Measurements from ENCODE around the gene GORAB.

DNA sequence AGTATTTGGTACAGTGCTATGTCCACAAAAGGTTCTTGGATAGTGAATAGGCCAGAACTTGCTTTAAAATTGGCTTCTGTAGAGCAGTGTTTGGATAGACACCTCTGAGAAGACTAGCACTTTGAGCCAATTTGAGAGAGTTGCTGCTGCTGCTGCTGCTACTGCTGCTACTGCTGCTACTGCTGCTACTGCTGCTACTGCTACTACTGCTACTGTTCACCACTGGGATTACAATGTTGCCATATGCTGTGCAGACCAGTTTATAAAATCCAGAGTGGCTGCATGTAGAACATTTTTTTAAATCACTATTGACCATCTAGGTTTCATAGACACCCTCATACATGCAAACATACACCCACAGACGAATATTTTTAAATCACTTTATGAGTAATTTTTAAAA is 15.3 kb downstream of the GORAB start:
- TF ChIP-seq, protein P1, sequence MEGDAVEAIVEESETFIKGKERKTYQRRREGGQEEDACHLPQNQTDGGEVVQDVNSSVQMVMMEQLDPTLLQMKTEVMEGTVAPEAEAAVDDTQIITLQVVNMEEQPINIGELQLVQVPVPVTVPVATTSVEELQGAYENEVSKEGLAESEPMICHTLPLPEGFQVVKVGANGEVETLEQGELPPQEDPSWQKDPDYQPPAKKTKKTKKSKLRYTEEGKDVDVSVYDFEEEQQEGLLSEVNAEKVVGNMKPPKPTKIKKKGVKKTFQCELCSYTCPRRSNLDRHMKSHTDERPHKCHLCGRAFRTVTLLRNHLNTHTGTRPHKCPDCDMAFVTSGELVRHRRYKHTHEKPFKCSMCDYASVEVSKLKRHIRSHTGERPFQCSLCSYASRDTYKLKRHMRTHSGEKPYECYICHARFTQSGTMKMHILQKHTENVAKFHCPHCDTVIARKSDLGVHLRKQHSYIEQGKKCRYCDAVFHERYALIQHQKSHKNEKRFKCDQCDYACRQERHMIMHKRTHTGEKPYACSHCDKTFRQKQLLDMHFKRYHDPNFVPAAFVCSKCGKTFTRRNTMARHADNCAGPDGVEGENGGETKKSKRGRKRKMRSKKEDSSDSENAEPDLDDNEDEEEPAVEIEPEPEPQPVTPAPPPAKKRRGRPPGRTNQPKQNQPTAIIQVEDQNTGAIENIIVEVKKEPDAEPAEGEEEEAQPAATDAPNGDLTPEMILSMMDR (IDR thresholded peaks at IDR 0.05) = no peak
- TF ChIP-seq, protein P2, sequence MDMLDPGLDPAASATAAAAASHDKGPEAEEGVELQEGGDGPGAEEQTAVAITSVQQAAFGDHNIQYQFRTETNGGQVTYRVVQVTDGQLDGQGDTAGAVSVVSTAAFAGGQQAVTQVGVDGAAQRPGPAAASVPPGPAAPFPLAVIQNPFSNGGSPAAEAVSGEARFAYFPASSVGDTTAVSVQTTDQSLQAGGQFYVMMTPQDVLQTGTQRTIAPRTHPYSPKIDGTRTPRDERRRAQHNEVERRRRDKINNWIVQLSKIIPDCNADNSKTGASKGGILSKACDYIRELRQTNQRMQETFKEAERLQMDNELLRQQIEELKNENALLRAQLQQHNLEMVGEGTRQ (IDR thresholded peaks at IDR 0.05) = no peak
- TF ChIP-seq JUNB (IDR thresholded peaks at IDR 0.05) = no peak
